ENCODE measurements around the gene AUNIP. TPM values are rescaled to one million over a fixed set of nuclear protein-coding genes. Genes with fewer than 3 reads are reported as not detected.

Gene AUNIP
- total and polyA plus RNA-seq, 2 of the 8 experiments (the other 6 are each of a cell fraction or from before 2014, with no cell fraction given): 18.6 to 23.2 TPM

DNA sequence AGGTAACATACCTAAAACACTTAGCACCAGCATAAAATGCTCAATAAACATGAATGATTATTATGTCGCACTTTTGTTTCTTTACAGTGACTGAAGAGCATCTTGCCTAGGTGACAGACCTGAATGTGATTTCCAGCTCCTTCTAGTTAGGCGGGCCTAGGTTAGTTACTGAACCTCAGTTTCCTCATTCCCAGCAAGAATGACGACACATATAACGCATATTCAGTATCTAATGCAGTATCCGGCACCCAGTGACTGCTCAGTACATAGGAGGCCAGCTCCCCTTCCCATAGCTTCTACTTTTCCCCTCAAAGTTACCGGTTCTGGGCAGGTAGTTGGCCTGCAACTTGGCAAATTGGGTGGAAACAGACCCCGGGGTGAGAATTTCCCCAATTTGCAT lies 763 bp downstream of the AUNIP start:
- Histone ChIP-seq H3K18ac (ENCODE audit: extremely low read depth, low read length) (no peak overlapping the region), H3K56ac (replicated peaks; ENCODE audit: insufficient read length, low read depth, low read length) (peak overlapping the region; percentile 51), H3K79me2 (ENCODE audit: control insufficient read depth in 1 of 2, insufficient read depth in 2 of 2, low read length in 2 of 2) (peaks cover 6 to 48% of the 10 kb centered on the region in 2 experiments; a peak in 3 of 4 replicates), H2AK5ac (ENCODE audit: low read depth, low read length) (no peak overlapping the region), H3K23ac (ENCODE audit: insufficient read length) (no peak overlapping the region), H3K14ac (ENCODE audit: insufficient read length) (no peak overlapping the region), H2BK15ac (ENCODE audit: low read length) (peak overlapping the region; percentile 12; the same call in 1 of the 2 replicates), H2BK5ac (ENCODE audit: low read depth, low read length) (peak overlapping the region; percentile 69), H3K79me1 (ENCODE audit: low read depth, low read length) (peaks cover 2% of the 10 kb centered on the region; the same call in 1 of the 2 replicates), H4K5ac (ENCODE audit: insufficient read length, low read depth, low read length) (no peak overlapping the region), H3K9me3 (ENCODE audit: insufficient read depth in 2 of 2, low read depth in 1 of 2, low read length in 1 of 2) (no peaks in the 10 kb centered on the region), H2BK120ac (replicated peaks; ENCODE audit: low read depth, low read length) (no peak overlapping the region), H3K36me3 (ENCODE audit: control insufficient read depth in 2 of 4, insufficient read depth in 4 of 4, low read length in 3 of 4) (peaks cover 0 to 8% (median 1%) of the 10 kb centered on the region in 4 experiments; a peak in 3 of 8 replicates), H3K4ac (replicated peaks; ENCODE audit: insufficient read length, low read depth, low read length) (peak overlapping the region; percentile 98), H3K23me2 (ENCODE audit: low read depth, low read length) (peaks cover 14% of the 10 kb centered on the region), H2BK20ac (ENCODE audit: low read length) (no peak overlapping the region), H3K4me3 (ENCODE audit: extremely low read depth in 1 of 4, insufficient read depth in 2 of 4, low read depth in 3 of 4, low read length in 4 of 4) (peak overlapping the region; percentile 76 to 94 (median 86)), H3K9ac (replicated peaks in 1 of 4; ENCODE audit: extremely low read depth in 1 of 4, low read depth in 3 of 4, low read length in 3 of 4) (peak overlapping the region; percentile 36 to 95 (median 94)), H3K4me2 (ENCODE audit: insufficient read depth in 1 of 2, low read depth in 2 of 2, low read length in 2 of 2) (peak overlapping the region; percentile 84 to 88), H2AFZ (ENCODE audit: low read length) (peak overlapping the region; percentile 77; the same call in 1 of the 2 replicates), H4K20me1 (replicated peaks in 1 of 2; ENCODE audit: control insufficient read depth in 1 of 2, insufficient read depth in 2 of 2, low read length in 2 of 2) (peaks cover 1 to 3% of the 10 kb centered on the region in 2 experiments), H4K8ac (ENCODE audit: extremely low read depth, insufficient read depth, low read length) (peak overlapping the region; percentile 96), H4K91ac (replicated peaks; ENCODE audit: insufficient read length, low read length) (no peak overlapping the region), H3K4me1 (replicated peaks in 1 of 4; ENCODE audit: control insufficient read depth in 3 of 4, insufficient read depth in 4 of 4, low read length in 3 of 4) (no peaks in the 10 kb centered on the region; a peak in 2 of 7 replicates), H3K27ac (ENCODE audit: low read depth, low read length) (peak overlapping the region; percentile 89), H2BK12ac (ENCODE audit: low read depth, low read length) (no peak overlapping the region; the same call in 1 of the 2 replicates), H3K27me3 (replicated peaks in 1 of 4; ENCODE audit: control insufficient read depth in 3 of 4, extremely low read depth in 1 of 4, insufficient read depth in 3 of 4, low read length in 3 of 4) (no peaks in the 10 kb centered on the region)
- FAIRE-seq (no peak), DNase-seq (ENCODE audit: low read depth in 1 of 2, low spot score in 2 of 2) (no peak)
- ChIA-PET POLR2A (ENCODE audit: partially characterized antibody) (interaction anchor here (0.7 to 3.2 kb wide), 9 partner anchors 9 to 152 kb away, joined by 3 to 21 read pairs (median 4); partner anchors contain the start of genes MTFR1L and PAQR7), CTCF (ENCODE audit: partially characterized antibody) (interaction anchor here (1.0 to 1.7 kb wide), 2 partner anchors 37 to 38 kb away, joined by 4 to 5 read pairs; no protein-coding TSS in a partner anchor)
- 23% methylated on average over 7 of the region's 7 CpGs; no CpG with 5 or more reads in 1 of the 2 experiments for WGBS, 2 experiments (ENCODE audit: extremely low coverage in 1 of 2, insufficient coverage in 1 of 2, insufficient read length in 1 of 2, insufficient replicate concordance in 2 of 2, low coverage in 1 of 2, low lambda C conversion rate in 2 of 2, missing lambda C conversion rate in 1 of 2)
- no peak for TF ChIP-seq EZH2 (IDR thresholded peaks at IDR 0.05; ENCODE audit: low read depth, low read length, severe bottlenecking)
- TF ChIP-seq FOSL1 (IDR thresholded peaks at IDR 0.05; ENCODE audit: insufficient read depth, low read depth, low read length): no peak
- TF ChIP-seq TCF12 (IDR thresholded peaks at IDR 0.05; ENCODE audit: low read depth, low read length): no peak
- no peak for TF ChIP-seq KDM5A (IDR thresholded peaks at IDR 0.05; ENCODE audit: low read length)
- no peak for TF ChIP-seq JUN (IDR thresholded peaks at IDR 0.05; ENCODE audit: low read depth, low read length)

All from H1 (cell line).